Cardiac muscle cell (in vitro differentiated cells and primary cell): ENCODE measurements around the gene RPS6KL1. TPM values are rescaled to one million over a fixed set of nuclear protein-coding genes. Genes with fewer than 3 reads are reported as not detected.

Experiments used
- DNase-seq, 2 donors: peaks; one replicate each; pipeline versions ENCODE4 v3.0.0 to v3.0.0-alpha.2; 2010 to 2017; ENCODE audit warnings: low read depth in 1 of 2, low spot score in 1 of 2
- H3K27ac ChIP-seq: fragments of 200-600 bp; sonication (generic); 2 replicates; pipeline ENCODE4 v1.5.1; 2016
- H3K27me3 ChIP-seq: fragments of 200-600 bp; sonication (generic); 2 replicates; pipeline ENCODE4 v1.6.0; 2016; ENCODE audit warnings: control low read depth
- H3K36me3 ChIP-seq: fragments of 200-600 bp; sonication (generic); 2 replicates; pipeline ENCODE4 v1.5.1; 2016; ENCODE audit warnings: control low read depth
- H3K4me1 ChIP-seq: fragments of 200-600 bp; sonication (generic); 2 replicates; pipeline ENCODE4 v1.8.1; 2017; ENCODE audit warnings: low read depth, mild to moderate bottlenecking, mixed run types
- H3K4me3 ChIP-seq: fragments of 200-600 bp; sonication (generic); 2 replicates; pipeline ENCODE4 v1.5.1; 2016; ENCODE audit warnings: mild to moderate bottlenecking
- H3K9me3 ChIP-seq: fragments of 200-600 bp; sonication (generic); 2 replicates; pipeline ENCODE4 v1.5.1; 2017; ENCODE audit warnings: low read depth, mild to moderate bottlenecking, control low read depth
- CTCF ChIP-seq: IDR thresholded peaks from 2 replicates; pipeline ENCODE4 v1.5.1; 2012; ENCODE audit warnings: low read depth, mild to moderate bottlenecking, low read length
- polyA plus RNA-seq: library from polyadenylated mRNA; unstranded; fragments of >200 nt; fragmentation: Nextera tagmentation; extraction: Ambion mirVana; gene quantifications from 2 replicates; pipeline ENCODE4 v1.2.1, GENCODE V29; 2016
- total RNA-seq: library from RNA; depleted of rRNA; stranded (reverse); fragments of >200 nt; gene quantifications from 2 replicates; pipeline ENCODE4 v1.2.3, GENCODE V29; 2016

The RPS6KL1 gene
- total and polyA plus RNA-seq, 2 experiments from 2014 or later, result 9.3 to 15.1 TPM

GRCh38 chr14:74947353-74948227, 24.5 kb upstream of the RPS6KL1 start:
- DNase-seq, result no peak
- Histone ChIP-seq H3K27ac (no peak overlapping the region), H3K36me3 (no peaks in the 10 kb centered on the region), H3K27me3 (no peaks in the 10 kb centered on the region), H3K4me3 (no peak overlapping the region), H3K4me1 (peaks cover 7% of the 10 kb centered on the region), H3K9me3 (no peaks in the 10 kb centered on the region)
- no peak for TF ChIP-seq CTCF

- no peaks in the 10 kb centered on the region for H3K9me3 ChIP-seq
- no peaks in the 10 kb centered on the region for H3K36me3 ChIP-seq
- H3K4me1 ChIP-seq, result peaks cover 12% of the 10 kb centered on the region
- no peak overlapping the region for H3K4me3 ChIP-seq
- peak overlapping the region; percentile 5 for H3K27ac ChIP-seq
- H3K27me3 ChIP-seq, result no peaks in the 10 kb centered on the region
- no peak for TF ChIP-seq CTCF
- peak in 1 of 2 donors; percentile 23 for DNase-seq
Observed at GRCh38 chr14:74946659-74947281, 23.7 kb upstream of the RPS6KL1 start.

- Histone ChIP-seq H3K4me1 (peaks cover 14% of the 10 kb centered on the region), H3K9me3 (no peaks in the 10 kb centered on the region), H3K36me3 (no peaks in the 10 kb centered on the region), H3K27ac (no peak overlapping the region), H3K4me3 (no peak overlapping the region), H3K27me3 (no peaks in the 10 kb centered on the region)
- peak; percentile 95 for TF ChIP-seq CTCF
- DNase-seq, result peak; percentile 77 to 82
Observed at GRCh38 chr14:74945852-74946658, 23.0 kb upstream of the RPS6KL1 start.

DNA sequence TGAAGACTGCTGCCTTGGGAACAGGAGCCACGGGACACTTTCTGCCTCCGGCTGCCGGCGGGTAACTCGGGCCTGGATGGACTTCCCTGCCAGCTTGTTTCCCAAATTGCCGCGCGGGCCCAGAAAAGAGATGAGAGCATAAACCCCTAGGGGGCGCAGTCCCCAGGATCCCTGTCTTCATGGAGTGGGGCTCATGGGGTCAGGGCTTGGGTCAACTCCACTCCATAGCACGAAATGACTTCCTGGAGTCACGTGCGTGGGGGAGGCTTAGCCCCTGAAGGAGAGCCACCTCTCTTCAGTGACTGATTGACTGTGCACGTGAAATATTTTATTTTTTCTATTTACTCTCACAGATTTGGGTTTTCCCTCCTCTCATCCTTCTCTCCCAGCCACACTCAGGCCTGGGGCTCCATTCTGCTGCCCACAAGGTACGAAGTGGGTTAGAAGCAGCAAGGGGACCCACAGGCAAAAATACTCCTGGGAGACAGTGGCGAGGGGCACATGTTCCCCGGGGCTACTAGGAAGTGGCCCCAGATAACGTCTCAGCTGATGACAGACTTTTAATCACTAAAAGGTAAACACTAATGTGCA, 22.3 kb upstream of the RPS6KL1 start:
- peak; percentile 33 to 60 for DNase-seq
- Histone ChIP-seq H3K4me1 (peaks cover 13% of the 10 kb centered on the region), H3K9me3 (no peaks in the 10 kb centered on the region), H3K27me3 (no peaks in the 10 kb centered on the region), H3K36me3 (no peaks in the 10 kb centered on the region), H3K4me3 (no peak overlapping the region), H3K27ac (no peak overlapping the region)
- TF ChIP-seq CTCF, result peak; percentile 59

DNA sequence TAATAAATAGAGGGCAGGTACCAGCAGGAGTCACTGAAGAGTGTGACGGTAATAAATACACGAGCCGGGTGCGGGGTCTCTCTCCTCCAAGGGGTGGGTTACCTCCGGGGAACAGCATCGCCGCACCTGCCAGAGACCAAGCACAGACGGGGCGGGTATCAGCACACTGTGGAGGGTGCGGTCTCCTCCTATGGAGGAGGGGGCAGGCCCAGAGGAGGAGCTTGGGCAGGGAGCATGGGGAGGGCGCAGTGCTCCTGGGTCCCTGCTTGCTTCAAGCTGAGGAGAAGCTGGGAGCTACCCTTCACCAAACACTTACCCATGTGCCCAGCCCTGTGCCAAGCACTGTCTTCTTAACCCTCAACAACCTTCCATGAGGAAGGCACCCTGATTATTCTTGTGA, 19.5 kb upstream of the RPS6KL1 start:
- H3K4me1 ChIP-seq, result peaks cover 13% of the 10 kb centered on the region
- no peak for DNase-seq

More for the DNA sequence above, 19.5 kb upstream of the RPS6KL1 start:
- no peak for TF ChIP-seq CTCF
- H3K27me3 ChIP-seq, result no peaks in the 10 kb centered on the region
- peak overlapping the region; percentile 66 for H3K27ac ChIP-seq
- H3K36me3 ChIP-seq, result no peaks in the 10 kb centered on the region
- H3K4me3 ChIP-seq, result no peak overlapping the region
- H3K9me3 ChIP-seq, result no peaks in the 10 kb centered on the region
